ENCODE data around the gene CLEC16A.

DNA sequence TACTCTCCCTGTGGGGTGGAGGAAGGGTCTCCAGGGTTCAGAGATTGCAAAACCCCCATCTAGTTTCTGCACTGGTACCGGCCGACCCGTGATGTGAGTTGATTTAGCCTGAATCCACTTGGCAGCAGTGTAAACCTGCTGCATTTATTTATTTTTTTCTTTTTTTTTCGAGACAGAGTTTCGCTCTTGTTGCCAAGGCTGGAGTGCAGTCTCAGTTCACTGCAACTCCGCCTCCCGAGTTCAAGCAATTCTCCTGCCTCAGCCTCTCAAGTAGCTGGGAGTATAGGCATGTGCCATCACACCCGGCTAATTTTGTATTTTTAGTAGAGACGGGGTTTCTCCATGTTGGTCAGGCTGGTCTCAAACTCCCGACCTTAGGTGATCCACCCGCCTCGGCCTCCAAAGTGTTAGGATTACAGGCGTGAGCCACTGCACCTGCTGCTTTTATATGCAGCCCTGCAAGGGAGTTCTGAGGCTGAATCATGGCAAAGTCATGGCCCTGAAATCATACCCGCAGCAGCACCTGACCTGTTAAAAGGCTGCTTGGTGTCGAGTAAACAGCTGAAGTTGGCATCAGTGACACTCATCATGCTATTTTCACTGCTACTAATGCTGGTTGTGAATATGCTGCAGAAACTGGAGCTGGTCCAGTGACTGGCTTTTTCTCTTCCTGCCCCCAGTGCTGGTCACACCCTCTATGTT lies 23.5 kb upstream of the CLEC16A start:
- TF ChIP-seq, protein P1, sequence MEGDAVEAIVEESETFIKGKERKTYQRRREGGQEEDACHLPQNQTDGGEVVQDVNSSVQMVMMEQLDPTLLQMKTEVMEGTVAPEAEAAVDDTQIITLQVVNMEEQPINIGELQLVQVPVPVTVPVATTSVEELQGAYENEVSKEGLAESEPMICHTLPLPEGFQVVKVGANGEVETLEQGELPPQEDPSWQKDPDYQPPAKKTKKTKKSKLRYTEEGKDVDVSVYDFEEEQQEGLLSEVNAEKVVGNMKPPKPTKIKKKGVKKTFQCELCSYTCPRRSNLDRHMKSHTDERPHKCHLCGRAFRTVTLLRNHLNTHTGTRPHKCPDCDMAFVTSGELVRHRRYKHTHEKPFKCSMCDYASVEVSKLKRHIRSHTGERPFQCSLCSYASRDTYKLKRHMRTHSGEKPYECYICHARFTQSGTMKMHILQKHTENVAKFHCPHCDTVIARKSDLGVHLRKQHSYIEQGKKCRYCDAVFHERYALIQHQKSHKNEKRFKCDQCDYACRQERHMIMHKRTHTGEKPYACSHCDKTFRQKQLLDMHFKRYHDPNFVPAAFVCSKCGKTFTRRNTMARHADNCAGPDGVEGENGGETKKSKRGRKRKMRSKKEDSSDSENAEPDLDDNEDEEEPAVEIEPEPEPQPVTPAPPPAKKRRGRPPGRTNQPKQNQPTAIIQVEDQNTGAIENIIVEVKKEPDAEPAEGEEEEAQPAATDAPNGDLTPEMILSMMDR (IDR thresholded peaks at IDR 0.05) = no peak
- TF ChIP-seq POLR2A (IDR thresholded peaks at IDR 0.05) = no peak
